Lower leg skin (tissue), 3 donors: ENCODE measurements around the gene PIP5KL1.

ENCODE experiments used
- CTCF ChIP-seq, 3 donors: fragments of 450-650 bp; IDR thresholded peaks; one replicate each; pipeline ENCODE4 v1.5.1; 2016; ENCODE audit warnings: antibody characterized with exemption in 3 of 3, mild to moderate bottlenecking in 3 of 3, moderate library complexity in 2 of 3
- POLR2A ChIP-seq, 2 donors: fragments of 450-650 bp; IDR thresholded peaks; one replicate each; pipeline ENCODE4 v1.6.1; 2016 to 2017; ENCODE audit warnings: antibody characterized with exemption in 2 of 2, mild to moderate bottlenecking in 1 of 2, moderate library complexity in 1 of 2

- TF ChIP-seq CTCF (IDR thresholded peaks at IDR 0.05): no peak
- TF ChIP-seq POLR2A (IDR thresholded peaks at IDR 0.05): no peak
Observed at GRCh38 chr9:127941961-127942215, 11.3 kb upstream of the PIP5KL1 start.
